Mesangial cell (primary cell): ENCODE data around the gene SLC47A2. TPM values are rescaled to one million over a fixed set of nuclear protein-coding genes. Genes with fewer than 3 reads are reported as not detected.

ENCODE experiments used
- total RNA-seq: library from RNA; depleted of rRNA; stranded (reverse); fragments of >200 nt; gene quantifications from 2 replicates; pipeline ENCODE4 v1.2.3, GENCODE V29; 2015

The SLC47A2 gene
- not detected in 2 replicates for total RNA-seq

DNA sequence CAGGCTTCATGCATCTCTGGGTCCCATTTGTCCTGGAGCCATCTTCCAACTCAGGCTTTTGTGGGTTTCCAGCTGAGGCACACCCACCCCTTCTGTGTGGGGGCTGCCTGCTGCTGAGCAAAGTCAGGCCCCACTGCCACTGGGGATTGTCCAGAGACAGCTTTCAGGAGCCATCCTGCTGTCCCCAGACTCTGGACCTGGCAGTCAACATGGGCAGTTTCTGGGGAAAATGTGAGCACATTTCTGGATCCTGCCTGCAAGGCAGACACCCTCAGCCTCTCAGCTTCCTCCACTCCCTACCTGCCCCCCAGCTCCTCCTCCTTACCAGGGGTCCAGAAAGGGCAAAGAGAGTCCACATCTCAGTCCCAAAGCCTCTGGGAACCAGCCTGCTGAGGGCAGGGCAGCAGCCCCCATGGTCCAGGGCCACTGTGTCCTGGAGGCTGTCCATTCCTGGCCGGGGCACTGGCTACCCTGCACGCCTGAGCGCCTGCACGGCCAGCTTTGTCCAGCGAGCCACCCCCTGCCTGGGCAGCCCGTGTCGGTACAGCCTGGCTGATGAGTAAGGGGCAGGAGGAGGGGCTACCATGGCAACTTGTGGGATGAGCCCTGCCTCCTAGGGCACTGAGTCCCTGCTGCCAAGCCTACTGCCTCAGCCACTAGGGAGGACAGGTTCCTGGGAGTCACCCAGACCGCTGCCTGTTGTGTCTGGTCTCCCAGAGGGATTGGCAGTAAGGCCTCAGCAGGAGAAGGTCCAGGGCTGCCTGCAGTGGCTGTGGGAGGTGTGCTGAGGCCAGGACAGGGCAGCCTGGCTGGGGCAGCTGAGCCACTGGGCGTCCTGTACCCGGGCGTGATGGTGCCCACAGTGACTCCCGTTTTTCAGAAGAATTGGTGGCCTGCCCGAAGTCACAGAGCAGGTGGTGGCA lies at the start of gene SLC47A2:
SLC47A2 (minus strand) TSS at position 477 of the 923 bp plus-strand sequence; CDS start at position 448, 29 bp downstream.

GRCh38 chr17:19747829-19748806 lies 31.7 kb upstream of the SLC47A2 start, which contains the start of gene ALDH3A1:
TSS of gene ALDH3A1 (minus strand) at chr17:19748298. CDS start at chr17:19745129, 3,169 bp downstream.

DNA sequence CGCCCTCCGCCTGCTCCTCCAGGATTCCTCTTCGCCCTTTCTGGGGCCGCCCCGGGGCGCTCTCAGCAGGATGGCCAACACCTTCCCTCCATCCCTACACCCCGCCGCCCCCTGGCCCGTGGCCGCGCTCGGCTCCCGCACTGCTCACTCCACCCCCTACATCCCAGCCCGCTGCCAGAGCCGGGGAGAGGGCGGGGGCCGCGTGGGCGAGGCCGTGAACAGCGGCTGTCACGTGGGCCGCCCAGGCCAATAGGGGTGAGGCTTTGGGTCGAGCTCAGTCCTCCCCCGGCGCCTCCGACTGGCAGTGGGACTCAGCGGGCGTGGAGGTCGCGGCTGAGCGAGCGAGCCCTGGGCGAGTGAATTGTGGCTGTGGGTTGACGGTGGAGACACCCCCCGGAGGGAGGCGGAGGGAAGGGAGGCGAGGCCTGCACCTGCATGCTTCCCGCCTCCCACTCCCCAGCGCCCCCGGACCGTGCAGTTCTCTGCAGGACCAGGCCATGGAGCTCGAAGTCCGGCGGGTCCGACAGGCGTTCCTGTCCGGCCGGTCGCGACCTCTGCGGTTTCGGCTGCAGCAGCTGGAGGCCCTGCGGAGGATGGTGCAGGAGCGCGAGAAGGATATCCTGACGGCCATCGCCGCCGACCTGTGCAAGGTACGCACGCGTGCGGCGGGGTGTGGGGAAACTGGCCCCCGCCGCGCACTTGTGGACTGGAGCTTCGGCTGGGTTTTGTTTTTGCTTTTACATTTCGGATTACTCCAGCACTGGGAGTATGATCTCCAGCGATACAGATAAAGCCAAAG lies 67.7 kb downstream of the SLC47A2 start, which contains the start of gene ALDH3A2:
ALDH3A2 (plus strand) TSS at position 277 of the 799 bp plus-strand sequence; CDS start at position 498, 221 bp downstream.

Other genes starting within 250 kb of the SLC47A2 start
- gene SLC47A1, start 182.7 kb downstream of the SLC47A2 start, total RNA-seq, result 0.33 and 3.7 TPM in 2 replicates
- gene ALDH3A2, start 67.8 kb downstream of the SLC47A2 start, total RNA-seq, result 24.1 and 36.7 TPM in 2 replicates
- gene ALDH3A1, start 31.7 kb upstream of the SLC47A2 start, total RNA-seq, result 0.33 TPM in 1 of 2 replicates, not detected in the other
- gene ULK2, start 151.4 kb upstream of the SLC47A2 start, total RNA-seq, result 11.9 and 28.1 TPM in 2 replicates